Measurements from ENCODE around the gene KLHDC10.

Gene KLHDC10

DNA sequence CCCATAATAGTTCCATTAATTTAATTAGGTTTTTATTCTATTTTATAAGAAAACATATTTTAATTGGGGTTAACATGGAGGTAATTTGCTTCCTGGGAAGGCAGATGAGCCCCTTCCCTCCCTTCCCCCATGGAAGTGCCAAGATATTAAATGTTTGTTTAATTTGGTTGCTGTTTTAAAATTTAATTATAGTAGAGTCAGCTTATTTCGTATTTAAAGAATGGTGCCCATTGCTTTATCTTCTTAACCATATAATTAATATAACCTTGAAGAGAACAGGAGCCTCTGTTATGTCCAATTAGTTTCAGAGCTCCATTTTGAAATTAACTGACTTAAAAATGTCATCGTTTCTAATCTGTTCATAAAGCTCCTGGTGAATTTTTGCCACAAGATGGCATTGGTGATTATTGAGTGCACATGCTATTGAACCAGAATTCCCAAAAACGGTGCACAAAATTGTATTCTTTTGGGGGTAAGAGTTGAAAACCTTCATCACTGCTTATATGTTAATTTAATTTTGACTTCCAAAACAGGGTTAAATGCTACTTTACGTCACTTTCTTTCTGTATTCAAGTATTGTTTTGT lies 26.0 kb downstream of the KLHDC10 start:
- H3K27ac ChIP-seq = no peak overlapping the region
- H3K9ac ChIP-seq = no peak overlapping the region
- no peak overlapping the region for H2AFZ ChIP-seq
- no peak overlapping the region for H3K4me2 ChIP-seq (ENCODE audit: low read length)
- H3K4me3 ChIP-seq (ENCODE audit: low read depth, low read length) = no peak overlapping the region
- no peaks in the 10 kb centered on the region for H3K36me3 ChIP-seq (ENCODE audit: control insufficient read depth, insufficient read depth, low read length)
- H3K4me1 ChIP-seq = peaks cover 8% of the 10 kb centered on the region
- H3K79me2 ChIP-seq = peaks cover 21% of the 10 kb centered on the region
- no peaks in the 10 kb centered on the region for H3K9me3 ChIP-seq (ENCODE audit: control insufficient read depth, low read length)
- TF ChIP-seq, protein P1, sequence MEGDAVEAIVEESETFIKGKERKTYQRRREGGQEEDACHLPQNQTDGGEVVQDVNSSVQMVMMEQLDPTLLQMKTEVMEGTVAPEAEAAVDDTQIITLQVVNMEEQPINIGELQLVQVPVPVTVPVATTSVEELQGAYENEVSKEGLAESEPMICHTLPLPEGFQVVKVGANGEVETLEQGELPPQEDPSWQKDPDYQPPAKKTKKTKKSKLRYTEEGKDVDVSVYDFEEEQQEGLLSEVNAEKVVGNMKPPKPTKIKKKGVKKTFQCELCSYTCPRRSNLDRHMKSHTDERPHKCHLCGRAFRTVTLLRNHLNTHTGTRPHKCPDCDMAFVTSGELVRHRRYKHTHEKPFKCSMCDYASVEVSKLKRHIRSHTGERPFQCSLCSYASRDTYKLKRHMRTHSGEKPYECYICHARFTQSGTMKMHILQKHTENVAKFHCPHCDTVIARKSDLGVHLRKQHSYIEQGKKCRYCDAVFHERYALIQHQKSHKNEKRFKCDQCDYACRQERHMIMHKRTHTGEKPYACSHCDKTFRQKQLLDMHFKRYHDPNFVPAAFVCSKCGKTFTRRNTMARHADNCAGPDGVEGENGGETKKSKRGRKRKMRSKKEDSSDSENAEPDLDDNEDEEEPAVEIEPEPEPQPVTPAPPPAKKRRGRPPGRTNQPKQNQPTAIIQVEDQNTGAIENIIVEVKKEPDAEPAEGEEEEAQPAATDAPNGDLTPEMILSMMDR (IDR thresholded peaks at IDR 0.05) = peak; percentile 30
- H3K27me3 ChIP-seq (ENCODE audit: control insufficient read depth, insufficient read depth, low read length) = no peaks in the 10 kb centered on the region

DNA sequence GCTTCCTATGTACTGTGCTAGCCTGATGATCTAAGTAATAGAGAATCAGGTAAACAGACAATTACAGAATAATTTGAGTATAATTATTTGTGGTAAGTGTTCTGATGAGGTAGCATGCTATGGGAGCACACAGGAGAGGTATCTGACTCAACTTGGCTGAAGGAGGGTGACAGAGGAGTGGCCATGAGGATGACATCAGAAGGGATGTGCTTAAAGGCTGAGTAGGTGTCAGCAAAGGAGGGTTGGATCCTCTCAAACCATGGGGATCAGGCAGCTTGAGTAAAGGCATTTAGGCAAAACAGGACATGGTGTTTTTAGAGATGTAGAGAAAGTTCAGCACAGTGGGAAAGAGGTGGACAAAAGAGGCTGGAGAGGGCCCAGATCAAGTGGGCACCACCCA lies 29.0 kb downstream of the KLHDC10 start:
- H3K27ac ChIP-seq = no peak overlapping the region
- H3K4me1 ChIP-seq = peaks cover 5% of the 10 kb centered on the region
- no peaks in the 10 kb centered on the region for H3K36me3 ChIP-seq (ENCODE audit: control insufficient read depth, insufficient read depth, low read length)
- no peak overlapping the region for H3K9ac ChIP-seq
- H3K27me3 ChIP-seq (ENCODE audit: control insufficient read depth, insufficient read depth, low read length) = no peaks in the 10 kb centered on the region
- peaks cover 14% of the 10 kb centered on the region for H3K79me2 ChIP-seq
- no peak overlapping the region for H3K4me3 ChIP-seq (ENCODE audit: low read depth, low read length)
- H3K4me2 ChIP-seq (ENCODE audit: low read length) = no peak overlapping the region
- TF ChIP-seq, protein P1 (IDR thresholded peaks at IDR 0.05) = no peak
- no peak overlapping the region for H2AFZ ChIP-seq
- no peaks in the 10 kb centered on the region for H3K9me3 ChIP-seq (ENCODE audit: control insufficient read depth, low read length)

DNA sequence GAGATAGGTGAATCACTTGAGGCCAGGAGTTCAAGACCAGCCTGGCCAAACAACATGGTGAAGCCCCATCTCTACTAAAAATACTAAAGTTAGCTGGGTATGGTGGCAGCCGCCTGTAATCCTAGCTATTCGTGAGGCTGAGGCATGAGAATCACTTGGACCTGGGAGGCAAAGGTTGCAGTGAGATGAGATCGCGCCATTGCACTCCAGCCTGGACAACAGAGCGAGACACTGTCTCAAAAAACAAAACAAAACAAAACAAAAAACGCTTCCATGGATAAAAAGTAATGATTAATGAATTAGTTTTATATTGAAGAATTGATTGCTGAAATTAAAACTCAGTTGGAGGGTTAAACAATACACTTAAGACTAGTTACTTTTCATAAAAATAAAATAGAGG lies 32.3 kb downstream of the KLHDC10 start:
- H3K27me3 ChIP-seq (ENCODE audit: control insufficient read depth, insufficient read depth, low read length) = no peaks in the 10 kb centered on the region
- H3K4me3 ChIP-seq (ENCODE audit: low read depth, low read length) = no peak overlapping the region
- TF ChIP-seq, protein P1 (IDR thresholded peaks at IDR 0.05) = no peak
- no peak overlapping the region for H2AFZ ChIP-seq
- no peak overlapping the region for H3K27ac ChIP-seq
- H3K4me1 ChIP-seq = no peaks in the 10 kb centered on the region
- H3K36me3 ChIP-seq (ENCODE audit: control insufficient read depth, insufficient read depth, low read length) = no peaks in the 10 kb centered on the region
- peaks cover 12% of the 10 kb centered on the region for H3K79me2 ChIP-seq
- H3K9me3 ChIP-seq (ENCODE audit: control insufficient read depth, low read length) = no peaks in the 10 kb centered on the region
- H3K4me2 ChIP-seq (ENCODE audit: low read length) = no peak overlapping the region
- H3K9ac ChIP-seq = no peak overlapping the region

DNA sequence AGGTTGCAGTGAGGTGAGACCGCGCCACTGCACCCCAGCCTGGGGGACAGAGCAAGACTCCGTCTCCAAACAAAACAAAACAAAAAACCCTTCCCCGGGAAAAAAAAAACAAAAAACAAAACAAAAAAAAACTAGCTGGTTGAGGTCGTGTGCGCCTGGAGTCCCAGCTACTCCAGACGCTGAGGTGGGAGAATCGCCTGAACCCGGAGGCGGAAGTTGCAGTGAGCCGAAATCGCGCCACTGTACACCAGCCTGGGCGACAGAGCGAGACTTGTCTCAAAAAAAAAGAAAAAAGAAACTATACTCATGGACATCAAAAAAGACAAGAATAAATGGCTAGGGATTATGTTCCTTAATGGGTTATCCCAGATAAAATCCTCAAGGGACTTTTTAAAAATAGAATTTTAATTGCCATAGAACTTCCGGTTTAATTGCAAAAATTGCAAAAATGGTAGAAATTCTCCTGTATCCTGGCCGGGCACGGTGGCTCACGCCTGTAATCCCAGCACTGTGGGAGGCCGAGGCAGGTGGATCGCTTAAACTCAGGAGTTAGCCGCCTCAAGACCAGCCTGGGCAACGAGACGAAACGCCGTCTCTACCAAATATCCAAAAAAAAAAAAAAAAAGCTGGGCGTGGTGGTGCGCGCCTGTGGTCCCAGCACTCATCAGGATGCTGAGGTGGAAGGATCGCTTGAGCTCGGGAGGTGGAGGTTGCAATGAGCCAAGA lies 37.8 kb downstream of the KLHDC10 start:
- Histone ChIP-seq H3K4me3 (ENCODE audit: low read depth, low read length) (no peak overlapping the region), H3K4me2 (ENCODE audit: low read length) (no peak overlapping the region), H3K36me3 (ENCODE audit: control insufficient read depth, insufficient read depth, low read length) (no peaks in the 10 kb centered on the region), H3K27me3 (ENCODE audit: control insufficient read depth, insufficient read depth, low read length) (no peaks in the 10 kb centered on the region), H3K4me1 (no peaks in the 10 kb centered on the region), H3K9me3 (ENCODE audit: control insufficient read depth, low read length) (no peaks in the 10 kb centered on the region), H3K79me2 (peaks cover 4% of the 10 kb centered on the region), H3K27ac (no peak overlapping the region), H3K9ac (no peak overlapping the region), H2AFZ (no peak overlapping the region)
- TF ChIP-seq, protein P1 (IDR thresholded peaks at IDR 0.05) = no peak

DNA sequence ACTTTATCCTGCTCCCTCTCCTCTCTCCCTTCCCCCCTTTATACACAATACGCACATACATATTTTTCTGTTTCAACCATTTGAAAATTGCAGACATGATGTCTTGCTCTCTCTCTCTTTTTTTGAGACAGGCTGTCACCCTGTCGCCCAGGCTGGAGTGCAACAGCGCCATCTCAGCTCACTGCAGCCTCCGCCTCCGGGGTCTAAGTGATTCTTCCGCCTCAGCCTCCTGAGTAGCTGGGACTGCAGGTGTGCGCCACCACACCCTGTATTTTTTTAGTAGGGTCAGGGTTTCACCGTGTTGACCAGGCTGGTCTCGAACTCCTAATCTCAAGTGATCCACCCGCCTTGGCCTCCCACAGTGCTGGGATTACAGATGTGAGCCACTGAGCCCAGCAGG lies 38.5 kb downstream of the KLHDC10 start:
- peaks cover 2% of the 10 kb centered on the region for H3K79me2 ChIP-seq
- no peaks in the 10 kb centered on the region for H3K9me3 ChIP-seq (ENCODE audit: control insufficient read depth, low read length)
- H3K27me3 ChIP-seq (ENCODE audit: control insufficient read depth, insufficient read depth, low read length) = no peaks in the 10 kb centered on the region
- TF ChIP-seq, protein P1 (IDR thresholded peaks at IDR 0.05) = no peak
- no peaks in the 10 kb centered on the region for H3K36me3 ChIP-seq (ENCODE audit: control insufficient read depth, insufficient read depth, low read length)
- no peak overlapping the region for H2AFZ ChIP-seq
- no peaks in the 10 kb centered on the region for H3K4me1 ChIP-seq
- H3K4me2 ChIP-seq (ENCODE audit: low read length) = no peak overlapping the region
- no peak overlapping the region for H3K4me3 ChIP-seq (ENCODE audit: low read depth, low read length)
- no peak overlapping the region for H3K9ac ChIP-seq
- no peak overlapping the region for H3K27ac ChIP-seq
